HCT116 (cell line): Measurements from ENCODE around the gene ACSL5. TPM values are rescaled to one million over a fixed set of nuclear protein-coding genes. Genes with fewer than 3 reads are reported as not detected.

Source experiments
- ATAC-seq: fragments of 200-7000 bp; cut with Tn5 transposase; 2 replicates; pipeline ENCODE4 v1.9.1; 2020; ENCODE audit warnings: mild to moderate bottlenecking, moderate library complexity
- BruUV-seq: library from RNA; stranded (reverse); fragments of 400-500 nt; replicated peaks from 2 replicates; lab custom pipeline; 2021; lab: Mats Ljungman, UMichigan
- CTCF ChIA-PET: fragments of 300-600 bp; sonication (Branson Sonifier 250); formaldehyde crosslinking; loops from one replicate; lab custom pipeline; 2021; ENCODE audit warnings: antibody characterized with exemption; lab: Charles Lee
- POLR2A ChIA-PET: fragments of 300-600, 350-600 bp; sonication (Branson Sonifier 250); formaldehyde crosslinking; loops from one replicate; lab custom pipeline; 2021; ENCODE audit warnings: antibody characterized with exemption; lab: Charles Lee
- RAD21 ChIA-PET, 2 experiments: fragments of 300-600 bp; sonication (Branson Sonifier 250); formaldehyde crosslinking; loops; one replicate each; lab custom pipeline; 2023; ENCODE audit warnings: low total read pairs in 2 of 2; ENCODE audit not compliant: uncharacterized antibody in 2 of 2, unreplicated experiment in 2 of 2, low non-redundant PET in 1 of 2; lab: Charles Lee
- DNase-seq: peaks from one replicate; pipeline ENCODE4 v3.0.0-alpha.2; 2010; ENCODE audit warnings: low read depth, low spot score
- H2AFZ ChIP-seq: fragments of 200-600 bp; shearing (Covaris generic), sonication (generic); 2 replicates; pipeline ENCODE4 v1.6.1; 2017; ENCODE audit warnings: low read depth, mixed run types, mixed read lengths, antibody characterized with exemption, low read length; ENCODE audit not compliant: poor library complexity, severe bottlenecking
- H3K27ac ChIP-seq: 2 replicates; pipeline ENCODE4 v1.5.1; 2012; ENCODE audit warnings: low read depth, low read length
- H3K27me3 ChIP-seq: fragments of 200-600 bp; sonication (generic); 2 replicates; pipeline ENCODE4 v1.6.1; 2016; ENCODE audit warnings: mixed run types, low read length, mixed read lengths; ENCODE audit not compliant: insufficient read depth
- H3K36me3 ChIP-seq, 2 experiments: fragments of 200-500 bp in 1 of 2; fragments of 200-600 bp in 1 of 2; sonication (Bioruptor generic) in 1 of 2; sonication (generic) in 1 of 2; 2 replicates each; pipeline versions ENCODE4 v1.5.1 to v1.6.1; 2014 to 2016; ENCODE audit warnings: low read length in 2 of 2, inconsistent platforms in 1 of 2, mixed read lengths in 1 of 2, mixed run types in 1 of 2; ENCODE audit not compliant: insufficient read depth in 2 of 2, control insufficient read depth in 1 of 2
- H3K4me1 ChIP-seq, 2 experiments: fragments of 200-600 bp in 1 of 2; sonication (generic) in 1 of 2; 2 replicates each; pipeline versions ENCODE4 v1.5.1 to v1.6.1; 2012 to 2017; ENCODE audit warnings: low read length in 2 of 2, inconsistent platforms in 1 of 2, mild to moderate bottlenecking in 1 of 2, mixed read lengths in 1 of 2, mixed run types in 1 of 2, moderate library complexity in 1 of 2; ENCODE audit not compliant: insufficient read depth in 2 of 2, control insufficient read depth in 1 of 2
- H3K4me2 ChIP-seq: fragments of 200-600 bp; sonication (generic); 2 replicates; pipeline ENCODE4 v1.6.1; 2017; ENCODE audit warnings: mixed run types, low read length, mixed read lengths
- H3K4me3 ChIP-seq, 2 experiments: fragments of 200-600 bp in 1 of 2; sonication (generic) in 1 of 2; replicated peaks in 1 of 2; 2 replicates each; pipeline ENCODE4 v1.5.1; 2011 to 2016; ENCODE audit warnings: low read length in 2 of 2, control low read depth in 1 of 2, low read depth in 1 of 2, mild to moderate bottlenecking in 1 of 2, mixed read lengths in 1 of 2, mixed run types in 1 of 2
- H3K79me2 ChIP-seq: fragments of 200-600 bp; sonication (generic); 2 replicates; pipeline ENCODE4 v1.6.1; 2017; ENCODE audit warnings: mild to moderate bottlenecking, mixed run types, low read length, moderate library complexity, mixed read lengths; ENCODE audit not compliant: insufficient read depth
- H3K9ac ChIP-seq: fragments of 200-600 bp; sonication (generic); 2 replicates; pipeline ENCODE4 v1.6.1; 2016; ENCODE audit warnings: low read length, mixed read lengths
- H3K9me2 ChIP-seq: fragments of 200-600 bp; sonication (generic), shearing (Covaris generic); 2 replicates; pipeline ENCODE4 v1.6.1; 2017; ENCODE audit warnings: mixed run types, mild to moderate bottlenecking, moderate library complexity; ENCODE audit not compliant: insufficient read depth
- H3K9me3 ChIP-seq, 2 experiments: fragments of 200-500 bp in 1 of 2; fragments of 200-600 bp in 1 of 2; sonication (Bioruptor generic) in 1 of 2; sonication (generic) in 1 of 2; 2 replicates each; pipeline ENCODE4 v1.6.1; 2014 to 2017; ENCODE audit warnings: low read length in 2 of 2, mixed read lengths in 2 of 2, inconsistent platforms in 1 of 2, low read depth in 1 of 2, mild to moderate bottlenecking in 1 of 2, mixed run types in 1 of 2, moderate library complexity in 1 of 2; ENCODE audit not compliant: control insufficient read depth in 1 of 2, insufficient read depth in 1 of 2
- H4K20me1 ChIP-seq: fragments of 200-600 bp; sonication (generic), shearing (Covaris generic); 2 replicates; pipeline ENCODE4 v1.6.1; 2017; ENCODE audit warnings: mixed run types, mild to moderate bottlenecking, moderate library complexity; ENCODE audit not compliant: insufficient read depth
- CBX3 ChIP-seq: IDR thresholded peaks from 2 replicates; pipeline ENCODE4 v1.6.1; 2012; ENCODE audit warnings: low read depth
- CEBPB ChIP-seq: IDR thresholded peaks from 2 replicates; pipeline ENCODE4 v1.6.1; 2012; ENCODE audit warnings: low read depth
- CTCF ChIP-seq, 3 experiments: fragments of 200-600 bp in 1 of 3; sonication (generic) in 1 of 3; IDR thresholded peaks in 2 of 3; conservative IDR thresholded peaks in 1 of 3; 2 replicates each; pipeline ENCODE4 v1.5.1; 2012 to 2017; ENCODE audit warnings: low read depth in 2 of 3, low read length in 2 of 3, antibody characterized with exemption in 1 of 3, borderline replicate concordance in 1 of 3, control low read depth in 1 of 3, mild to moderate bottlenecking in 1 of 3, mixed read lengths in 1 of 3, mixed run types in 1 of 3, moderate library complexity in 1 of 3; ENCODE audit not compliant: insufficient read depth in 1 of 3
- EZH2 ChIP-seq: fragments of 200-600 bp; sonication (generic); IDR thresholded peaks from 2 replicates; pipeline ENCODE4 v1.6.1; 2017; ENCODE audit warnings: antibody characterized with exemption, mixed run types
- JUND ChIP-seq: IDR thresholded peaks from 2 replicates; pipeline ENCODE4 v1.6.1; 2012
- POLR2A ChIP-seq: IDR thresholded peaks from 2 replicates; pipeline ENCODE4 v1.7.0; 2011; ENCODE audit warnings: borderline replicate concordance; ENCODE audit not compliant: insufficient read depth, insufficient read length; ENCODE audit errors: extremely low read depth
- POLR2AphosphoS5 ChIP-seq: IDR thresholded peaks from 2 replicates; pipeline ENCODE4 v1.6.1; 2011; ENCODE audit warnings: mild to moderate bottlenecking, low read depth, low read length, moderate library complexity
- SP1 ChIP-seq: IDR thresholded peaks from 2 replicates; pipeline ENCODE4 v1.6.1; 2012; ENCODE audit warnings: low read depth
- YY1 ChIP-seq: IDR thresholded peaks from 2 replicates; pipeline ENCODE4 v1.6.1; 2011; ENCODE audit warnings: low read length, low read depth, moderate library complexity, mild to moderate bottlenecking; ENCODE audit not compliant: insufficient replicate concordance; ENCODE audit errors: extremely low read depth
- ZFX ChIP-seq: fragments of 450-650 bp; IDR thresholded peaks from 2 replicates; pipeline ENCODE4 v1.6.1; 2017
- ZNF274 ChIP-seq: fragments of 200-500 bp; sonication (Bioruptor generic); IDR thresholded peaks from 2 replicates; pipeline ENCODE4 v1.6.1; 2014; ENCODE audit warnings: mild to moderate bottlenecking, low read depth, low read length, inconsistent platforms
- intact Hi-C: fragments of 100-400 bp; cut with micrococcal nuclease; formaldehyde crosslinking; loops from 2 replicates; pipeline ENCODE4 v1.10.0; 2022
- total RNA-seq: library from RNA; stranded (reverse); gene quantifications from one replicate; pipeline ENCODE4 v1.2.1, GENCODE V29; 2021; ENCODE audit not compliant: unreplicated experiment
- TF ChIP-seq, protein P1 (sequence below): IDR thresholded peaks from 2 replicates; pipeline ENCODE4 v1.6.1; 2012

The ACSL5 gene
- total RNA-seq, 1 experiment from 2014 or later = 195 TPM

DNA sequence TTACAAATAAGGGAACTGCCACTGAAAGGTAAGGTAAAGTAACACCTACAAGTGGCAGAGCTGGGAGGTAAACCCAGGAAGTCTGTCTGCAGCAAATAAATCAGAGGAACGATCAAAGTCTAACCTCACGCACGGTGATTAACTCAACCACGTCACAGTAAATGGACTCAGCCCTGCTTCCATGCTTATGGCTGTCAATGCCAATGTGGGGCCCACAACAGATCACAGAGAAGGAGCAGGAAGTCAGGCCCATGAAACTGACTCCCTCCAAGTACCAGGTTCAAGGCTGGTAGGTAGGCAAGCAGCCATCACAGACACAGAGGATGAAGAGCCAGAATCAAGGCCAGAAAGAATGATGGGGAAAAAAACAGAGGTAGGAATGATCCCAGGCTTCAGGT, 38.0 kb upstream of the ACSL5 start:
- DNase-seq (no peak), ATAC-seq (no peak)
- ChIA-PET CTCF (interaction anchor here (4.4 kb wide), 1 partner anchor 99 kb away, joined by 26 read pairs; no protein-coding TSS in a partner anchor), POLR2A (interaction anchor here (4.0 to 4.1 kb wide), 2 partner anchors 39 to 43 kb away, joined by 14 to 16 read pairs; partner anchors contain the start of gene ACSL5), RAD21 (no interaction called here)
- no peak overlapping the region for H3K4me3 ChIP-seq
- H3K9me3 ChIP-seq = no peaks in the 10 kb centered on the region
- no peaks in the 10 kb centered on the region for H3K9me2 ChIP-seq
- H3K9ac ChIP-seq = peak overlapping the region; percentile 48
- intact Hi-C loops = no loop called here
- peak overlapping the region; percentile 30; the same call in 1 of the 2 replicates for H3K27ac ChIP-seq
- no peaks in the 10 kb centered on the region for H3K36me3 ChIP-seq
- no peaks in the 10 kb centered on the region for H4K20me1 ChIP-seq
- no peaks in the 10 kb centered on the region for H3K79me2 ChIP-seq
- TF ChIP-seq POLR2AphosphoS5 (peak; percentile 33; the same call in 1 of the 2 replicates), YY1 (peak; percentile 9), JUND (no peak), SP1 (no peak), CEBPB (no peak)
- H2AFZ ChIP-seq = peak overlapping the region; percentile 32
- H3K4me1 ChIP-seq = peaks cover 58 to 92% of the 10 kb centered on the region in 2 experiments
- no peaks in the 10 kb centered on the region for H3K27me3 ChIP-seq
- no TSS peak for BruUV-seq
- H3K4me2 ChIP-seq = peak overlapping the region; percentile 67

GRCh38 chr10:112336556-112337201, 37.2 kb upstream of the ACSL5 start:
- DNase-seq = no peak
- ATAC-seq = no peak
- H3K9me2 ChIP-seq = no peaks in the 10 kb centered on the region
- H3K79me2 ChIP-seq = no peaks in the 10 kb centered on the region
- peak overlapping the region; percentile 67 for H3K4me2 ChIP-seq
- no peak overlapping the region for H3K4me3 ChIP-seq
- ChIA-PET RAD21 (no interaction called here), CTCF (no interaction called here), POLR2A (interaction anchor here (4.1 kb wide), 1 partner anchor 38 kb away, joined by 16 read pairs; the partner anchor contains the start of gene ACSL5)
- H3K4me1 ChIP-seq = peaks cover 50 to 87% of the 10 kb centered on the region in 2 experiments
- H3K9me3 ChIP-seq = no peaks in the 10 kb centered on the region
- no peaks in the 10 kb centered on the region for H3K27me3 ChIP-seq
- H2AFZ ChIP-seq = peak overlapping the region; percentile 1
- H3K36me3 ChIP-seq = no peaks in the 10 kb centered on the region
- H3K9ac ChIP-seq = peak overlapping the region; percentile 48; the same call in 1 of the 2 replicates
- peak overlapping the region; percentile 30; the same call in 1 of the 2 replicates for H3K27ac ChIP-seq
- no peak for TF ChIP-seq ZNF274
- TF ChIP-seq EZH2 = no peak
- TF ChIP-seq POLR2AphosphoS5 = no peak
- TF ChIP-seq SP1 = no peak
- TF ChIP-seq POLR2A = no peak
- TF ChIP-seq JUND = no peak
- no peak for TF ChIP-seq CTCF (IDR thresholded peaks at IDR 0.05 in 2 of 3, conservative IDR thresholded peaks at IDR 0.05 in 1 of 3; ENCODE audit: borderline replicate concordance in 1 of 3, insufficient read depth in 1 of 3, low read depth in 2 of 3, low read length in 2 of 3)
- no peak for TF ChIP-seq ZFX
- TF ChIP-seq, protein P1, sequence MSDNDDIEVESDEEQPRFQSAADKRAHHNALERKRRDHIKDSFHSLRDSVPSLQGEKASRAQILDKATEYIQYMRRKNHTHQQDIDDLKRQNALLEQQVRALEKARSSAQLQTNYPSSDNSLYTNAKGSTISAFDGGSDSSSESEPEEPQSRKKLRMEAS = no peak
- no peak for TF ChIP-seq CBX3
- H4K20me1 ChIP-seq = no peaks in the 10 kb centered on the region
- intact Hi-C loops = no loop called here
- no TSS peak for BruUV-seq
